ENCODE data around the gene TMEM108. TPM values are rescaled to one million over a fixed set of nuclear protein-coding genes. Genes with fewer than 3 reads are reported as not detected.
A peak's percentile ranks its signal among the peaks of the same experiment; 100 is the strongest.

Gene TMEM108
- total and polyA plus RNA-seq, 2 donors (not counting 1 experiment from before 2014, with no cell fraction given): 0.10 to 0.17 TPM

- Histone ChIP-seq H3K4me1 (ENCODE audit: control insufficient read depth, extremely low read depth, insufficient read depth, low read length) (peaks cover 6% of the 10 kb centered on the region), H3K27ac (ENCODE audit: insufficient read depth, low read length) (peak overlapping the region; percentile 55), H3K27me3 (ENCODE audit: control insufficient read depth, insufficient read depth, low read length) (no peaks in the 10 kb centered on the region), H3K9ac (ENCODE audit: insufficient read depth, low read length) (no peak overlapping the region), H2AFZ (ENCODE audit: low read length) (peak overlapping the region; percentile 81), H3K79me2 (ENCODE audit: control insufficient read depth, insufficient read depth, low read length) (no peaks in the 10 kb centered on the region), H3K4me2 (ENCODE audit: extremely low read depth, insufficient read depth, low read length) (peak overlapping the region; percentile 90), H4K20me1 (ENCODE audit: control insufficient read depth, extremely low read depth, insufficient read depth, low read length) (no peaks in the 10 kb centered on the region), H3K36me3 (ENCODE audit: control insufficient read depth, insufficient read depth, low read length) (no peaks in the 10 kb centered on the region), H3K4me3 (replicated peaks in 1 of 4; ENCODE audit: control extremely low read depth in 1 of 4, insufficient read depth in 1 of 4, low read depth in 3 of 4, low read length in 4 of 4) (peak overlapping the region in 2 of 4 experiments; percentile 18 to 50), H3K9me3 (ENCODE audit: control insufficient read depth, insufficient read depth, low read depth, low read length) (no peaks in the 10 kb centered on the region)
- peak in 1 of 2 donors; percentile 61 for DNase-seq (ENCODE audit: low read depth in 2 of 2)
- TF ChIP-seq CTCF (conservative IDR thresholded peaks at IDR 0.05 in 1 of 2, IDR thresholded peaks at IDR 0.05 in 1 of 2; ENCODE audit: low read depth in 1 of 2, low read length in 2 of 2): no peak
Observed at GRCh38 chr3:133413161-133414020, 375.2 kb downstream of the TMEM108 start.

- H3K9me3 ChIP-seq (ENCODE audit: control insufficient read depth, insufficient read depth, low read depth, low read length): no peaks in the 10 kb centered on the region
- H4K20me1 ChIP-seq (ENCODE audit: control insufficient read depth, extremely low read depth, insufficient read depth, low read length): no peaks in the 10 kb centered on the region
- H3K27ac ChIP-seq (ENCODE audit: insufficient read depth, low read length): no peak overlapping the region
- H3K27me3 ChIP-seq (ENCODE audit: control insufficient read depth, insufficient read depth, low read length): no peaks in the 10 kb centered on the region
- H3K36me3 ChIP-seq (ENCODE audit: control insufficient read depth, insufficient read depth, low read length): no peaks in the 10 kb centered on the region
- no peak overlapping the region for H3K4me2 ChIP-seq (ENCODE audit: extremely low read depth, insufficient read depth, low read length)
- TF ChIP-seq EZH2 (IDR thresholded peaks at IDR 0.05; ENCODE audit: low read length, missing control alignments): no peak
- DNase-seq (ENCODE audit: low read depth in 2 of 2): no peak
- H3K79me2 ChIP-seq (ENCODE audit: control insufficient read depth, insufficient read depth, low read length): no peaks in the 10 kb centered on the region
- H3K4me3 ChIP-seq (replicated peaks in 1 of 4; ENCODE audit: control extremely low read depth in 1 of 4, insufficient read depth in 1 of 4, low read depth in 3 of 4, low read length in 4 of 4): no peak overlapping the region
- no peak overlapping the region for H3K9ac ChIP-seq (ENCODE audit: insufficient read depth, low read length)
- peaks cover under 1% of the 10 kb centered on the region for H3K4me1 ChIP-seq (ENCODE audit: control insufficient read depth, extremely low read depth, insufficient read depth, low read length)
- no peak overlapping the region for H2AFZ ChIP-seq (ENCODE audit: low read length)
Observed at GRCh38 chr3:133414021-133414392, 375.8 kb downstream of the TMEM108 start.

- H3K79me2 ChIP-seq (ENCODE audit: control insufficient read depth, insufficient read depth, low read length): no peaks in the 10 kb centered on the region
Observed at GRCh38 chr3:133418361-133418760, 380.2 kb downstream of the TMEM108 start.

More at GRCh38 chr3:133418361-133418760, 380.2 kb downstream of the TMEM108 start:
- Histone ChIP-seq H3K9me3 (ENCODE audit: control insufficient read depth, insufficient read depth, low read depth, low read length) (no peaks in the 10 kb centered on the region), H3K27me3 (ENCODE audit: control insufficient read depth, insufficient read depth, low read length) (no peaks in the 10 kb centered on the region), H3K4me1 (ENCODE audit: control insufficient read depth, extremely low read depth, insufficient read depth, low read length) (no peaks in the 10 kb centered on the region), H2AFZ (ENCODE audit: low read length) (no peak overlapping the region), H4K20me1 (ENCODE audit: control insufficient read depth, extremely low read depth, insufficient read depth, low read length) (no peaks in the 10 kb centered on the region), H3K27ac (ENCODE audit: insufficient read depth, low read length) (no peak overlapping the region), H3K9ac (ENCODE audit: insufficient read depth, low read length) (no peak overlapping the region), H3K36me3 (ENCODE audit: control insufficient read depth, insufficient read depth, low read length) (no peaks in the 10 kb centered on the region), H3K4me2 (ENCODE audit: extremely low read depth, insufficient read depth, low read length) (no peak overlapping the region), H3K4me3 (replicated peaks in 1 of 4; ENCODE audit: control extremely low read depth in 1 of 4, insufficient read depth in 1 of 4, low read depth in 3 of 4, low read length in 4 of 4) (no peak overlapping the region)
- TF ChIP-seq EZH2 (IDR thresholded peaks at IDR 0.05; ENCODE audit: low read length, missing control alignments): no peak
- no peak for TF ChIP-seq CTCF (conservative IDR thresholded peaks at IDR 0.05 in 1 of 2, IDR thresholded peaks at IDR 0.05 in 1 of 2; ENCODE audit: low read depth in 1 of 2, low read length in 2 of 2)
- DNase-seq (ENCODE audit: low read depth in 2 of 2): no peak
